Fibroblast of pulmonary artery (primary cell): ENCODE measurements around the gene REV1.
"Not testable (repeated sequence)": the region's sequence is repeated elsewhere in the genome, so short reads cannot be mapped to it uniquely, and the experiment has no call there.

ENCODE experiments used
- DNase-seq: peaks from one replicate; pipeline ENCODE4 v3.0.0-alpha.2; 2010; ENCODE audit warnings: low read depth
- H3K4me3 ChIP-seq: replicated peaks from 2 replicates; pipeline ENCODE4 v1.5.1; 2011; ENCODE audit warnings: low read depth, mild to moderate bottlenecking, control low read depth, low read length, moderate library complexity
- TF ChIP-seq, protein P1 (sequence below): IDR thresholded peaks from 2 replicates; pipeline ENCODE4 v1.5.1; 2011; ENCODE audit warnings: mild to moderate bottlenecking, control low read depth, low read length, inconsistent platforms; ENCODE audit errors: missing control alignments

REV1 gene

DNA sequence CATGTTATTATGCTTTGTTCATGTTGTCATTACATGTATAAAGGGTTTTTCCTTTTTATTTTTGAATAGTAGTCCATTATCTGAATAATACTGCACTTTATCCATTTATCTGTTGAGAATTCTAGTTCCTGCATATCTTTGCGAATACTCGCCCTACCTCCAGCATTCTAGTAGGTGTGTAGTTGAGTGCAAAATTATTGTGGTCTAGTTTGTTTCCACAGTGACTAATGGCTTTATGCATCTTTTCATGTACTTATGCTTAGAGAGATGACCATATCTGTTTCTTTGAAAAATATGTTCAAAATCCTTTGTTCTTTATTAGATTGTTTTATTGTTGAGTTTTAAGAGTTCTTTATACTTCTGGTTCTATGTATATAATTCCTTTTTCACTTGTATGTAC, 103.8 kb downstream of the REV1 start:
- DNase-seq = no peak
- no peak overlapping the region for H3K4me3 ChIP-seq
- TF ChIP-seq, protein P1, sequence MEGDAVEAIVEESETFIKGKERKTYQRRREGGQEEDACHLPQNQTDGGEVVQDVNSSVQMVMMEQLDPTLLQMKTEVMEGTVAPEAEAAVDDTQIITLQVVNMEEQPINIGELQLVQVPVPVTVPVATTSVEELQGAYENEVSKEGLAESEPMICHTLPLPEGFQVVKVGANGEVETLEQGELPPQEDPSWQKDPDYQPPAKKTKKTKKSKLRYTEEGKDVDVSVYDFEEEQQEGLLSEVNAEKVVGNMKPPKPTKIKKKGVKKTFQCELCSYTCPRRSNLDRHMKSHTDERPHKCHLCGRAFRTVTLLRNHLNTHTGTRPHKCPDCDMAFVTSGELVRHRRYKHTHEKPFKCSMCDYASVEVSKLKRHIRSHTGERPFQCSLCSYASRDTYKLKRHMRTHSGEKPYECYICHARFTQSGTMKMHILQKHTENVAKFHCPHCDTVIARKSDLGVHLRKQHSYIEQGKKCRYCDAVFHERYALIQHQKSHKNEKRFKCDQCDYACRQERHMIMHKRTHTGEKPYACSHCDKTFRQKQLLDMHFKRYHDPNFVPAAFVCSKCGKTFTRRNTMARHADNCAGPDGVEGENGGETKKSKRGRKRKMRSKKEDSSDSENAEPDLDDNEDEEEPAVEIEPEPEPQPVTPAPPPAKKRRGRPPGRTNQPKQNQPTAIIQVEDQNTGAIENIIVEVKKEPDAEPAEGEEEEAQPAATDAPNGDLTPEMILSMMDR = no peak

DNA sequence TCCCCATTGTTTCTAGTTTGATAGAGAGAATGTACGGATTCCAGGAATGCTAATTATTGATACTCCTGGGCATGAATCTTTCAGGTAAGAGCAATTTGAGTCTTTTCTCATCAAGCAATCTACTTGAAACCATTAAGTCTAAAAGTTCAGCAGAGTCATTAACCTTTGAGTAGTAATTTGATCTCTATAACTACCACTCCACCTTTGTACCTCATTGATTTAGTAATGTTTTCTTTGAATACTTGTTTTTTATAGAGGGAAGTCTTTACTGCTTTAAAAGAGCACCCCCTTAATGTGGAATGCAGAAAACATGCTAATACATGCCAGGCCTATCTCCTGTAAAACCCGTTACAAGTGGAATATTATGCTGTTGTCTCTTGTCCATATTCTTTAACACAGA, 107.7 kb downstream of the REV1 start:
- DNase-seq = no peak
- H3K4me3 ChIP-seq = no peak overlapping the region
- TF ChIP-seq, protein P1 = no peak

DNA sequence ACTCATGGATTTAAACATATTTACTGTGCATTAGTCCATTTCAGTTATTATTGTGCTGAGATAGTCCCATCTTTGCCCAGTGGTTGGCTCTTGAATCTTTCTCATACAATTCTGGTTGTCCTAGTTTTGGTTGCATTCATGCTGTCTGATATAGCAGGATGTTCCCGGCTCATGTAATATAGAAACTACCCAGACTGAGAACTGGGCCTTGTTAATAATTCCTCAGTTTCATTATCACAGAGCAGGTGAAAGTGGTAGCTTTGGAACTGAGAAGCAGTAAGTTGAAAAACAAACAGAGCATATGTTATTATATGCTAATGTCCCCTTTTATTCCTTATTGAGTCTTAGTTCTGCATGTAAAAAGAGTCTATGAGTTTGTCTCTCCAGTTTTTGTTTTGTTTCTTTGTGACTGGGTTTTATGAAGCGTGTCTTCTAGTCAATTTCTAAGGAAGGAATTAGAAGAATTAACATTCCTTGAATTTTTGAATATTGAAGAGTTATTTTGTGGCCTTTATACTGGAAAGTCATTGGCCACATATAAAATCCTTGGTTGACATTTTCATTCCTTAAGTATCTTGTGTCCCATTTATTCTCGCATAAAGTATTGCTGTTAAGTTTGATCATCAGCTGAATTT, 109.3 kb downstream of the REV1 start:
- no peak for DNase-seq
- no peak overlapping the region for H3K4me3 ChIP-seq
- TF ChIP-seq, protein P1 = no peak

DNA sequence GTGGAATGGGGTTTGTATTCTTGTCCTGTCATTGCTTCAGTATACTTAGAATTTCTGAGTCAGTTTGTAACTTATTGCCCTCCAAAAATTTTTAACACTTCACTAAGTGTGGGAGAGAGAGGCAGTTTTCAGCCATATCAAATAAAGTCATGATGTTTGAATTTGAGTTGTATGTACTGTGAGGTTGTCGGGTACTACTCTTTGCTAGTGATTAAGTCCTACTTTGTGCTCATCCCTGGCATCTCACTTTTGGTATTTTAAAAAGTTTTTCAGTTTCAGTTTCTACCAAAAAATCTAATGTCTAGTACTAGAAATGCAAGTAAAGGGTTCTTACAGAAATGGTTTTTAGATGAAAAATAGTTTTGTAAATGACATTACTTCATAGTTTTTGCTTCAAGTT, 111.9 kb downstream of the REV1 start:
- no peak for DNase-seq
- H3K4me3 ChIP-seq = no peak overlapping the region
- TF ChIP-seq, protein P1 = no peak

DNA sequence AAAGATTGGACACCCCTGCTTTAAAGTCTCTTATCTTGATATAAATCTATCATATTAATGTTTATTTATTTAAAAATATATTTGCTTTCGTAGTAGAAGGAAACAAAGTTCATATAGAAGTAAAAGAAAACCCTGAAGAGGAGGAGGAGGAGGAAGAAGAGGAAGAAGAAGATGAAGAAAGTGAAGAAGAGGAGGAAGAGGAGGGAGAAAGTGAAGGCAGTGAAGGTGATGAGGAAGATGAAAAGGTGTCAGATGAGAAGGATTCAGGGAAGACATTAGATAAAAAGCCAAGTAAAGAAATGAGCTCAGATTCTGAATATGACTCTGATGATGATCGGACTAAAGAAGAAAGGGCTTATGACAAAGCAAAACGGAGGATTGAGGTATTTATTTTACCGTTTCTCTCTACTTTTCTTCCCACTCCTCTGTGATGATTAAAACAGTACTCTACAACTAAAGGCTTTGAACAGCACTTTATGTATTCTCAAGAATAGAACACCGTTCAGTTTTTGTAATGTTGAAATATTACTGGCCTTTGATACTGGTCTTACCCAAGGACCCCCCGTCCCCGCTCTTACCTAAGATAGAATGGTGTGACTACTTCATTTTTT, 113.5 kb downstream of the REV1 start:
- H3K4me3 ChIP-seq = no peak overlapping the region
- DNase-seq = no peak
- TF ChIP-seq, protein P1 = no peak

DNA sequence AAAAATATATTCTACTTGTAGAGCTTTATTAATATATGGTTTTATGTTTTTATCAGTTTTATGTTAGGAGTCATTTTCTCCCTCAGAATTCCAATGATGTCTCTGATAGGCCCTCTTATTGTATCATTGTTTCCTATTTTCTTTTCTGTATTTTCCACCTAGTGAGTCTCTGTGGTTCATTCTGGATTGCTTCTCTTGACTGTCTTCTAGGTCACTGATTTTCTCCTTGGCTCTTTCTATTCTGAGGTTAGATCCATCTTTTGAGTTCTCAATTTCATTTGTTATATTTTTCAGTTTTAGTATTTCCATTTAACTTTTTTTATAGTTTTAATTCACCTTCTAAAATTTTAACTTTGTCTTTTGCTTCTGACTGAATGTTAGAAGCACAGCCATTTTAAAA, 115.1 kb downstream of the REV1 start:
- TF ChIP-seq, protein P1 = no peak
- no peak for DNase-seq
- no peak overlapping the region for H3K4me3 ChIP-seq

DNA sequence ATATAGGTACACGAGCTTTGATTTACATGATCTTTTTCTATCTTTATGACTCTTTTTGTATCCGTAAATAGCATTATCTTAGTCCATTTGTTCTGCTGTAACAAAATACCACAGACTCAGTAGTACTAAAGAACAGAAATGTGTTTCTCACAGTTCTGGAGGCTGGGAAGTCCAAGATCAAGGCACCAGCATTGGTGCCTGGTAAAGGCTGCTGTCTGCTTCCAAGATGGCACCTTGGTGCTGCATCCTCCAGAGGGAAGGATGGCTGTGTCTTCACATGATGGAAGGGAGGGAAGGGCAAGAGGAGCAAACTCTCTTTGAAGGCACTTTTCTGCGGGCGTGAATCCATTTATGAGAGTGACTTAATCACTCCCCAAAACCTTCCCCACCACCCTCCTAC, 116.7 kb downstream of the REV1 start:
- no peak for DNase-seq
- no peak overlapping the region for H3K4me3 ChIP-seq
- TF ChIP-seq, protein P1 = no peak

DNA sequence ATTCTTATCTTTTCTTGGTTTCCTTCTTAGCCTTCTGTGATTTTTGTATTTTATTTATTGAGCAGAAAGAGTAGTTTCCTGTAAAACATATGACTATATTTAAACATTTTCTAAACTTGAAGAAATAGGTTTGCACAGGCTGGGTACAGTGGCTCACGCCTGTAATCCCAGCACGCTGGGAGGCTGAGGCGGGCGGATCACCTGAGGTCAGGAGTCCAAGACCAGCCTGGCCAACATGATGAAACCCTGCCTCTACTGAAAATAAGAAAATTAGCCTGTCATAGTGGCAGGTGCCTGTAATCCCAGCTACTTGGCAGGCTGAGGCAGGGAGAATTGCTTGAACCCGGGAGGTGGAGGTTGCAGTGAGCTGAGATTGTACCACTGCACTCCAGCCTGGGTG, 121.0 kb downstream of the REV1 start:
- H3K4me3 ChIP-seq, DNase-seq: not testable (repeated sequence)
